GM10847 (cell line): ENCODE results near the gene BAZ2B.

Source experiments
- POLR2A ChIP-seq: IDR thresholded peaks from 2 replicates; pipeline ENCODE4 v1.6.1; 2011; ENCODE audit not compliant: insufficient read length; ENCODE audit errors: extremely low read depth

Gene BAZ2B, protein sequence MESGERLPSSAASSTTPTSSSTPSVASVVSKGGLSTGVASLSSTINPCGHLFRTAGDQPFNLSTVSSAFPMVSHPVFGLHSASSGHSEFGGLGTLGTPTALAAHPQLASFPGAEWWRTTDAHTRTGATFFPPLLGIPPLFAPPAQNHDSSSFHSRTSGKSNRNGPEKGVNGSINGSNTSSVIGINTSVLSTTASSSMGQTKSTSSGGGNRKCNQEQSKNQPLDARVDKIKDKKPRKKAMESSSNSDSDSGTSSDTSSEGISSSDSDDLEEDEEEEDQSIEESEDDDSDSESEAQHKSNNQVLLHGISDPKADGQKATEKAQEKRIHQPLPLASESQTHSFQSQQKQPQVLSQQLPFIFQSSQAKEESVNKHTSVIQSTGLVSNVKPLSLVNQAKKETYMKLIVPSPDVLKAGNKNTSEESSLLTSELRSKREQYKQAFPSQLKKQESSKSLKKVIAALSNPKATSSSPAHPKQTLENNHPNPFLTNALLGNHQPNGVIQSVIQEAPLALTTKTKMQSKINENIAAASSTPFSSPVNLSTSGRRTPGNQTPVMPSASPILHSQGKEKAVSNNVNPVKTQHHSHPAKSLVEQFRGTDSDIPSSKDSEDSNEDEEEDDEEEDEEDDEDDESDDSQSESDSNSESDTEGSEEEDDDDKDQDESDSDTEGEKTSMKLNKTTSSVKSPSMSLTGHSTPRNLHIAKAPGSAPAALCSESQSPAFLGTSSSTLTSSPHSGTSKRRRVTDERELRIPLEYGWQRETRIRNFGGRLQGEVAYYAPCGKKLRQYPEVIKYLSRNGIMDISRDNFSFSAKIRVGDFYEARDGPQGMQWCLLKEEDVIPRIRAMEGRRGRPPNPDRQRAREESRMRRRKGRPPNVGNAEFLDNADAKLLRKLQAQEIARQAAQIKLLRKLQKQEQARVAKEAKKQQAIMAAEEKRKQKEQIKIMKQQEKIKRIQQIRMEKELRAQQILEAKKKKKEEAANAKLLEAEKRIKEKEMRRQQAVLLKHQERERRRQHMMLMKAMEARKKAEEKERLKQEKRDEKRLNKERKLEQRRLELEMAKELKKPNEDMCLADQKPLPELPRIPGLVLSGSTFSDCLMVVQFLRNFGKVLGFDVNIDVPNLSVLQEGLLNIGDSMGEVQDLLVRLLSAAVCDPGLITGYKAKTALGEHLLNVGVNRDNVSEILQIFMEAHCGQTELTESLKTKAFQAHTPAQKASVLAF (N-terminal part only)

DNA sequence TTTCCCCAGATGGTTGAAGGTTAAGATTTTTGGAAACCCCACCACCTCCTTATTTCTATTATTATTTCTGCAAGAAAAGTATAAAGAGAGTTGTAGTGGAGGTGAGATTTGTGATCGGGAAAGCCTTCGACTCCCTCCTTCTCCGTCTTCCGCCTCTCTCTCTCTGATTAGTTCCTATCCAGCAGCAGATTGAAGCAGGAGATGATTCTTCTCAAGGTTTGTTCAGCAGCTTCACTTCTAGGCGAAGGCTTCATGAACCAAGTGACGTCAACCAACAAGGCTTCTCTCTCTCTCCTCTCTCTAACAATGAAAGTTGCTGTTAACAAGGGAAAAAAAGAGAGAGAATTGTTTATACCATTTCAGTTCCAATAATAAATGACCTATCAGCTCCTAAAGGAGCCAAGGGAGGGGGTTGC is at the start of gene BAZ2B:
Gene BAZ2B, minus strand, starts transcription at position 263 of the 416 bp plus-strand sequence. CDS start 137,829 bp downstream, outside the sequence.
- no peak for TF ChIP-seq POLR2A

GRCh38 chr2:159661286-159661685 is 44.9 kb upstream of the BAZ2B start:
- TF ChIP-seq POLR2A: no peak

- TF ChIP-seq POLR2A: no peak
Measured at GRCh38 chr2:159658881-159659873, 42.8 kb upstream of the BAZ2B start.

GRCh38 chr2:159653962-159654361 is 37.6 kb upstream of the BAZ2B start:
- no peak for TF ChIP-seq POLR2A

DNA sequence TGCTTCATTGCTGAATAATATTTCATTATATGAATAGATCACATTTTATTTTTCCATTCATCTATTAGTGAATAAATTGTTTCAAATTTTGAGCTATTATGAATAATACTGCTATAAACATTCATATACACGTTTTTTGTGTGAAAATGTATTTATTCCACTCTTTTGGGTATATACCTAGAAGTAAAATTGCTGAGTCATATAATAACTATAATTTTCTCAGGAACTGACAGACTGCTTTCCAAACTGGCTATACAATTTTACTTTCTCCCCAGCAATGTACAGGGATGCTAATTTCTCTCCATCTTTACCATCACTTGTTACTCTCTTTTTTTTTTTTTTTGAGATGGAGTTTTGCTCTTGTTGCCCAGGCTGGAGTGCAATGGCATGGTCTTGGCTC is 35.5 kb upstream of the BAZ2B start:
- TF ChIP-seq POLR2A: no peak

DNA sequence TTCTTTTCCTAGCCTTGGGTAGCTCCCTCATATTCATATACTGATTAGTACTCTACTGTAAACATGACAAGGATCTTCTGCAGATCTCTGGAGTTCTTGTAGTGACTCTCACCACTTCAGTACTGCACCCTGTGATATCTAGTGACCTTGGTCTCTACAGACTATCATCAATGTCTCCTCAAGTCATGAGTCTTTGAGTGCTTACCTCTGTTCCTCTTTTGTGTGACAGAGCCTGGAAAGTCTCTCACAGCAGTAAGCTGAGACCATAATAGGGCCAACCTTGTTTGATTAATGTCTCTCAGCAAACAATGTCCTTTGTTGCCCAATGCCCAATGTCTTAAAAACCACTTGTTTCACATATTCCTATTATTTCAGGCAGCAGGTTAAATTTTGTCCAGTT is 34.2 kb upstream of the BAZ2B start:
- no peak for TF ChIP-seq POLR2A

GRCh38 chr2:159648643-159649042 is 32.3 kb upstream of the BAZ2B start:
- TF ChIP-seq POLR2A: no peak

- TF ChIP-seq POLR2A: no peak
Measured at GRCh38 chr2:159647667-159648066, 31.3 kb upstream of the BAZ2B start.

GRCh38 chr2:159640176-159640575 is 23.8 kb upstream of the BAZ2B start:
- no peak for TF ChIP-seq POLR2A

- TF ChIP-seq POLR2A: no peak
Measured at GRCh38 chr2:159639712-159640111, 23.4 kb upstream of the BAZ2B start.

DNA sequence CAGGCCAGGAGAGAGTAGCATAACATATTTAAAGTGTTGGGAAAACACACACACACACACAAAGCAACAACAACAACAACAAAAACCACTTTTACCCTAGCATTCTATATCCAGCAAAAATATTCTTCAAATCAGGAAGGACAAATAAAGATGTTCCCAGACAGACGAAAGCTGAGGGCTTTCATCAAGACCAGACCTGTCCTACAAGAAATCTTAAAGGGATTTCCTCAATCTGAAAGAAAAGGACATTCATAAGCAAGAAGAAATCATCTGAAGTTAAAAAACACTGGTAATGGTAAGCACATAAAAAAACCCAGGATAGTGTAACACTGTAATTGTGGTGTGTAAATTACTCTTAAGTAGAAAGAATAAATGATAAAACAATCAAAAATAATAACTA is 22.7 kb upstream of the BAZ2B start:
- no peak for TF ChIP-seq POLR2A

GRCh38 chr2:159637988-159638501 is 21.7 kb upstream of the BAZ2B start:
- TF ChIP-seq POLR2A: no peak

- TF ChIP-seq POLR2A: no peak
Measured at GRCh38 chr2:159637240-159637639, 20.9 kb upstream of the BAZ2B start.
